Body of pancreas (tissue), 4 donors: ENCODE measurements around the gene IL34.

Experiments
- CTCF ChIP-seq, 7 experiments: fragments of 450-650 bp in 4 of 7; fragments of 200-600 bp in 3 of 7; sonication (generic) in 3 of 7; IDR thresholded peaks; one replicate each; pipeline ENCODE4 v1.5.1; 2016 to 2019; ENCODE audit warnings: antibody characterized with exemption in 7 of 7
- POLR2A ChIP-seq, 3 donors: fragments of 450-650 bp; IDR thresholded peaks; one replicate each; pipeline ENCODE4 v1.6.1; 2016; ENCODE audit warnings: antibody characterized with exemption in 3 of 3, mild to moderate bottlenecking in 2 of 3

DNA sequence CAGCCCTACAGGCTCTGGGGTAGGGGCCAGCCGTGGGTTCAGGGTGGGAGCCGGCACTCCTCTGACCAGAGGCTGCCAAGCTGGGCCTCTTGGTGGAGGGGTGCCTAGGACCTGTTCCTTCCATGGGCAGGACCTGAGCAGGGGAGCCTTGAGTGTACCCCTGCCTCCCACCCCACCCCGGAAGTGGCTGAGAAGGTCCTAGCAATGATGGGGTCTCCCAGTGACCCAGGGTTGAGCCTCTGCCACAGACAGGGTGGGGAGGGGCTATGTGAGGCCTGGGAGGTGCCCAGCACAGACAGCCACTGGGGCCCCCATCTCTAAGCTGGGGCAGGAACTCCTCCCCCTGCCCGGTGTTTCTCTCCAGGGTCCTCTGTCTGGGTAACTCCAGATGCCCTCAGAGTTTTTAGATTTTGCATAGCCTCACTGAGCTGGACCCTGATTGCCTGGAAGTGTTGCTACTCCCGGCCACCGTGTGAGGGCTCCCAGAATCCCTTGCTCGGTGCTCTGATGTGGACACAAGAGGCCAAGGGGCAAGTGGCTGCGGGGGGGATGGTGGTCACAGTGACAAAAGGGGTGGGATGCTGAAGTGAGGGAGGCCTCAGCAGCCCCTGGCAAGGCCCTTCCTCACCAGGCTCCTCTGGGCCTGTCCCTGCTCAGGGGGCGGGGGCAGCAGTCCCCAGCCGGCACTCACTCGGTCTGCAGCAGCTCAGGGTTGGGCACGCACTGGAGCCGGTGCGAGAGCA is 45.9 kb downstream of the IL34 start:
- TF ChIP-seq CTCF (IDR thresholded peaks at IDR 0.05) = no peak
- TF ChIP-seq POLR2A (IDR thresholded peaks at IDR 0.05) = no peak
